H1 (cell line): ENCODE measurements around the gene ATG16L2.
"Not testable (repeated sequence)": the region's sequence is repeated elsewhere in the genome, so short reads cannot be mapped to it uniquely, and the experiment has no call there.

ENCODE experiments used
- CBX5 ChIP-seq: fragments of 300-800, 300-1000 bp; sonication (generic); IDR thresholded peaks from 2 replicates; pipeline ENCODE4 v1.7.1; 2016; ENCODE audit warnings: antibody characterized with exemption, low read length, low read depth
- POLR2AphosphoS5 ChIP-seq: IDR thresholded peaks from 2 replicates; pipeline ENCODE4 v1.6.1; 2011; ENCODE audit warnings: low read depth, low read length
- SUZ12 ChIP-seq: fragments of 200-600 bp; sonication (generic); IDR thresholded peaks from 2 replicates; pipeline ENCODE4 v1.6.1; 2012; ENCODE audit warnings: mild to moderate bottlenecking, inconsistent platforms, low read length, moderate library complexity, mixed read lengths
- TEAD4 ChIP-seq: IDR thresholded peaks from 2 replicates; pipeline ENCODE4 v1.6.1; 2012; ENCODE audit warnings: low read depth, low read length, inconsistent platforms, mixed read lengths

DNA sequence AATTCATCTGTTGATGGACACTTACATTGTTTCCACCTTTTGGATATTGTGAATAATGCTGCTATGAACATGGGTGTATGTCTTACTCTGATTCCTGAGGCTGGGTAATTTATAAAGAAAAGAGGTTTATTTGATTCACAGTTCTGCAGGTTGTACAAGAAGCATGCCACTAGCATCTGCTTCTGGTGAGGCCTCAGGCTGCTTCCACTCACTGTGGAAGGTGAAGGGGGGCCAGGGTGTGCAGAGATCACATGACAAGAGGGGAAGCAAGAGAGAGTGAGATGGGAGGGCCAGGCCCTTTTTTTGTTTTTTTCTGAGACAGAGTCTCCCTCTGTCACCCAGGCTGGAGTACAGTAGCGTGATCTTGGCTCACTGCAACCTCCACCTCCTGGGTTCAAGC lies 7.8 kb upstream of the ATG16L2 start:
- not testable (repeated sequence) for TF ChIP-seq CBX5, POLR2AphosphoS5, SUZ12, TEAD4
